MCF 10A (cell line): ENCODE data around the gene DYNLL1. TPM values are rescaled to one million over a fixed set of nuclear protein-coding genes. Genes with fewer than 3 reads are reported as not detected.
"Not testable (repeated sequence)": the region's sequence is repeated elsewhere in the genome, so short reads cannot be mapped to it uniquely, and the experiment has no call there.

Experiments used
- BruUV-seq: library from RNA; stranded (reverse); fragments of 400-500 nt; replicated peaks from 2 replicates; lab custom pipeline; 2021; lab: Mats Ljungman, UMichigan
- CTCF ChIA-PET: fragments of 300-600 bp; sonication (Branson Sonifier 250); formaldehyde crosslinking; extraction: SDS; loops from one replicate; lab custom pipeline; 2021; ENCODE audit warnings: antibody characterized with exemption, inconsistent platforms; lab: Yijun Ruan, JAX
- POLR2A ChIA-PET: fragments of 300-600, 350-650 bp; sonication (Branson Sonifier 250); formaldehyde crosslinking; extraction: SDS; loops from one replicate; lab custom pipeline; 2020; ENCODE audit warnings: antibody characterized with exemption, inconsistent platforms; lab: Yijun Ruan, JAX
- DNase-seq: peaks from one replicate; pipeline ENCODE4 v3.0.0-alpha.2; 2018; ENCODE audit not compliant: unreplicated experiment
- H3K27ac Mint-ChIP-seq: one replicate; pipeline ENCODE4 v1.8.0; 2022; ENCODE audit warnings: mild to moderate bottlenecking, low read depth, mixed read lengths; ENCODE audit not compliant: unreplicated experiment
- H3K27me3 Mint-ChIP-seq: one replicate; pipeline ENCODE4 v1.8.0; 2022; ENCODE audit warnings: mixed read lengths; ENCODE audit not compliant: insufficient read depth, unreplicated experiment
- H3K36me3 Mint-ChIP-seq: one replicate; pipeline ENCODE4 v1.8.0; 2022; ENCODE audit warnings: mild to moderate bottlenecking, moderate library complexity, mixed read lengths; ENCODE audit not compliant: insufficient read depth, unreplicated experiment
- H3K4me1 Mint-ChIP-seq: one replicate; pipeline ENCODE4 v1.8.0; 2022; ENCODE audit warnings: mixed read lengths; ENCODE audit not compliant: insufficient read depth, unreplicated experiment
- H3K4me3 Mint-ChIP-seq: one replicate; pipeline ENCODE4 v1.8.0; 2022; ENCODE audit warnings: mild to moderate bottlenecking, moderate library complexity, mixed read lengths; ENCODE audit not compliant: unreplicated experiment
- H3K9me3 Mint-ChIP-seq: one replicate; pipeline ENCODE4 v1.8.0; 2022; ENCODE audit warnings: mixed read lengths; ENCODE audit not compliant: unreplicated experiment
- CTCF ChIP-seq: fragments of 200-600 bp; IDR thresholded peaks from one replicate; pipeline ENCODE4 v1.8.0; 2022; ENCODE audit warnings: antibody characterized with exemption, mild to moderate bottlenecking; ENCODE audit not compliant: unreplicated experiment
- intact Hi-C: fragments of 100-400 bp; cut with micrococcal nuclease; formaldehyde crosslinking; loops from 2 replicates; pipeline ENCODE4 v1.14.1; 2022
- total RNA-seq: library from RNA; stranded (reverse); gene quantifications from 2 replicates; pipeline ENCODE4 v1.2.3, GENCODE V29; 2022

DYNLL1 gene
- total RNA-seq, 1 experiment from 2014 or later, result 247 TPM

GRCh38 chr12:120514002-120514401 is 18.1 kb downstream of the DYNLL1 start:
- intact Hi-C loops, result no loop called here
- POLR2A ChIA-PET, result interaction anchor here (0.7 to 1.8 kb wide), 2 partner anchors 17 to 68 kb away, joined by 3 to 5 read pairs; partner anchors contain the start of genes DYNLL1, GATC and TRIAP1
- CTCF ChIA-PET, result interaction anchor here (0.6 kb wide), 1 partner anchor 763 kb away, joined by 3 read pairs; no protein-coding TSS in a partner anchor

GRCh38 chr12:120515496-120515895 is 19.6 kb downstream of the DYNLL1 start:
- Mint-ChIP-seq H3K4me3 (no peak overlapping the region), H3K4me1 (no peaks in the 10 kb centered on the region), H3K9me3 (no peaks in the 10 kb centered on the region), H3K36me3 (peaks cover 60% of the 10 kb centered on the region), H3K27ac (no peak overlapping the region), H3K27me3 (no peaks in the 10 kb centered on the region)
- ChIA-PET CTCF (interaction anchor here (1.1 kb wide), 1 partner anchor 15 kb away, joined by 4 read pairs; no protein-coding TSS in a partner anchor), POLR2A (interaction anchor here (1.5 kb wide), 1 partner anchor 8 kb away, joined by 3 read pairs; no protein-coding TSS in a partner anchor)
- intact Hi-C loops, result no loop called here
- no TSS peak for BruUV-seq
- no peak for TF ChIP-seq CTCF
- no peak for DNase-seq

More at GRCh38 chr12:120514002-120514401, 18.1 kb downstream of the DYNLL1 start:
- Mint-ChIP-seq H3K4me1 (no peaks in the 10 kb centered on the region), H3K36me3 (peaks cover 59% of the 10 kb centered on the region), H3K9me3 (no peaks in the 10 kb centered on the region), H3K27me3 (no peaks in the 10 kb centered on the region), H3K27ac (no peak overlapping the region), H3K4me3 (no peak overlapping the region)
- TF ChIP-seq CTCF, result no peak
- no TSS peak for BruUV-seq
- DNase-seq, result no peak

GRCh38 chr12:120519324-120519723 is 23.4 kb downstream of the DYNLL1 start:
- POLR2A ChIA-PET, result interaction anchor here (0.9 kb wide), 1 partner anchor 10 kb away, joined by 3 read pairs; the partner anchor contains the start of gene COQ5
- H3K27me3 Mint-ChIP-seq, DNase-seq, H3K4me3 Mint-ChIP-seq, H3K27ac Mint-ChIP-seq, H3K9me3 Mint-ChIP-seq, intact Hi-C loops, BruUV-seq, H3K4me1 Mint-ChIP-seq: not testable (repeated sequence)
- H3K36me3 Mint-ChIP-seq, result peaks cover 60% of the 10 kb centered on the region
- CTCF ChIA-PET, result interaction anchor here (0.6 kb wide), 1 partner anchor 19 kb away, joined by 4 read pairs; no protein-coding TSS in a partner anchor

GRCh38 chr12:120522568-120522967 is 26.7 kb downstream of the DYNLL1 start:
- POLR2A ChIA-PET, result no interaction called here
- TF ChIP-seq CTCF, result no peak
- no peak overlapping the region for H3K4me3 Mint-ChIP-seq

More at GRCh38 chr12:120522568-120522967, 26.7 kb downstream of the DYNLL1 start:
- Mint-ChIP-seq H3K9me3 (no peaks in the 10 kb centered on the region), H3K4me1 (peaks cover 6% of the 10 kb centered on the region), H3K27me3 (no peaks in the 10 kb centered on the region), H3K36me3 (peaks cover 40% of the 10 kb centered on the region), H3K27ac (no peak overlapping the region)
- CTCF ChIA-PET, result no interaction called here
- no TSS peak for BruUV-seq
- intact Hi-C loops, result no loop called here
- DNase-seq, result no peak
